T-helper 22 cell (primary cell): Measurements from ENCODE around the gene LUC7L.
"Not testable (repeated sequence)": the region's sequence is repeated elsewhere in the genome, so short reads cannot be mapped to it uniquely, and the experiment has no call there.

ENCODE experiments used
- DNase-seq: peaks from one replicate; pipeline ENCODE4 v3.0.0-alpha.2; 2020; ENCODE audit warnings: low read depth

The LUC7L gene

GRCh38 chr16:263944-264343 is 34.7 kb upstream of the LUC7L start:
- no peak for DNase-seq

DNA sequence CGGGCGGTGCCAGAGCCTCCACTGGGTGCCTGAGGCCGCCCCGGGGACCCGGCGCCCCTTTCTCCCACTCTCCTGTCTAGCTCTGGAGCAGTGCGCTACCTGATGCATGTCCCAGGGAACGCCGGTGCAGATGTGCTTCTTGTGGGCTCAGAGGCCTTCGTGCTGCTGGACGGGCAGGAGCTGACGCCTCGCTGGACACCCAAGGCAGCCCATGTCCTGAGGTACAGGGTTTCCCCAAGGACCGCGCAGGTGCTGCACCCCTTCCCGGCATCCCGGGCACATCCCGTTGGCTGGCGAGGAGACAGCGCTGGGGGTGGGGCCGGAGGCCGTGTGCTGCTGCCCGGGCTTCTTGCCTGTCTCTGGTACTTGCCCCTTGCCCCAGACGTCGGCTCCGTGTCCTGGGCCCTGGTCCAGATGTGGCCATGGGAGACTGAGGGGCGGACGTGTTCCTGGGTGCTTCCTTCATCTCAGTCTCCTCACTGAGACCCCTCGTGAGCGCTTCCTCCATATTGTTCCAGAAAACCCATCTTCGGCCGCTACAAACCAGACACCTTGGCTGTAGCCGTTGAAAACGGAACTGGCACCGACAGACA is 34.0 kb upstream of the LUC7L start:
- DNase-seq: no peak

- DNase-seq: no peak
These were observed 33.0 kb upstream of the LUC7L start for GRCh38 chr16:262121-262745.

DNA sequence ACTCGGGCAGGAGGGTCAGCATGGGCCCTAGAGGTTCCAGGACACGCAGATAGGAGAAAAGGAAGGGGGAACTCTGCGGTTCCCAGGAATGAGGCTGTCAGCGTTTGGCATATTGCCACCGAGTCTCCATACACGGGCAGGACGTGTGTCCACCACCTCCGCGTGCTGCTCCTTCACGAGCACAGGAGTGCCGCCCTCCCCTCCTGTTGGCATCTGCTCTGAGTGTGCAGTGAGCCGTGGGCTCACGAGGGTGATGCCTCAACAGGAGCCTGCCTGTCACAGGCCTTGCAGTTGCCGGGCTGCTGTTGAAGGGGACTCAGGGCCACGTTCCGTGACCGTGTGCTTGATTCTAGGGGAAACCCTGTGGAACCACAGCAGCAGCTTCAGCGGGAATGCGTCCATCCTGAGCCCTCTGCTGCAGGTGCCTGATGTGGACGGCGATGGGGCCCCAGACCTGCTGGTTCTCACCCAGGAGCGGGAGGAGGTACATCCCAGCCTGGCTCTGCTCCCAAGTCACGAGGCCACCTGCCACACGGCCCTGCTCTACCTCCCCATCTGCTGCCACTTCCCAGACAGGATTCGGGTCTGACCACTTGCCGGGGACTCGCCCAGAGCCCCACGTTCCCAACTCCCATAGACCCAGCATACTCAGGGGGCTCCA is 31.9 kb upstream of the LUC7L start:
- DNase-seq: no peak

DNA sequence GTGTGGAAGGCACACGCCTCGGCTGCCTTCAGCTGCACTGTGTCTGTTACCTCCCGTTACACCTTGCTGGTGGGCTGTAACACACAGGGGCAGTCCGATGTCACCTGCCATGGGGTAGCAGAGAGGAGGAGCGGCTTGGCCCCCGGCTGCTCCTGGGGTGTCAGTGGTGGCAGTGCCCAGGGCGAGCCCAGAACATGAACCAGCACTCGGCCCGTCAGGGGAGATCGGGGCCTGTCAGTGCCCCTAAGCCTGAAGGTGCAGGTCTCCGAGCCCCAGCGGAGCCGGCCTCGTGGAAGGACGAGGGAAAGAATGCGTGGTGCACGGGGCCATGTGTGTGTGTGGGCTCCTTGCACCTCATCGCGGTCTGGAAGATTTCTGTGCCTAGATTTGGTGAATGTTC is 31.1 kb upstream of the LUC7L start:
- no peak for DNase-seq

- no peak for DNase-seq
These were observed 30.6 kb upstream of the LUC7L start for GRCh38 chr16:259814-260253.

DNA sequence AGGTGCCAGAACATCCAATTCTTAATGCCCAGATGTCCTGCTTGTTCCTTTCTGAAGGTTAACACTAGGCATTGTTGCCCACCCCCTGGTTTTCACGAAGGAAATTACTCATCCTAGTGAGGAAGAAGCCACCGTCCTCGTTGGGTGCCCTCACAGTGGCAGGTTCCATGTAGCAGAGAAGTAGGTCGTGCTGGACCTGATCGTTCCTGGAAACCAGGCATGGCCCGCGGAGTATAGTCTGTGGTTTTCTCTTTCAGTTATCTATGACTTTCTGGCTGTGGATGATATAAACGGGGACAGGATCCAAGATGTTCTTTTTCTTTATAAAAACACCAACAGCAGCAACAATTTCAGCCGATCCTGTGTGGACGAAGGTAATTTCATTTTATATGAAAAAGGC is 30.0 kb upstream of the LUC7L start:
- no peak for DNase-seq

DNA sequence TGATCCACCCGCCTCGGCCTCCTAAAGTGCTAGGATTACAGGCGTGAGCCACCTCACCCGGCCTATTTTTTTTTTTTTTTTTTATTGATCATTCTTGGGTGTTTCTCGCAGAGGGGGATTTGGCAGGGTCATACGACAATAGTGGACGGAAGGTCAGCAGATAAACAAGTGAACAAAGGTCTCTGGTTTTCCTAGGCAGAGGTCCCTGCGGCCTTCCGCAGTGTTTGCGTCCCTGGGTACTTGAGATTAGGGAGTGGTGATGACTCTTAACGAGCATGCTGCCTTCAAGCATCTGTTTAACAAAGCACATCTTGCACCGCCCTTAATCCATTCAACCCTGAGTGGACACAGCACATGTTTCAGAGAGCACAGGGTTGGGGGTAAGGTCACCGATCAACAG is 28.8 kb upstream of the LUC7L start:
- not testable (repeated sequence) for DNase-seq

GRCh38 chr16:255183-255582 is 25.9 kb upstream of the LUC7L start:
- DNase-seq: no peak

GRCh38 chr16:254461-254860 is 25.2 kb upstream of the LUC7L start:
- no peak for DNase-seq

DNA sequence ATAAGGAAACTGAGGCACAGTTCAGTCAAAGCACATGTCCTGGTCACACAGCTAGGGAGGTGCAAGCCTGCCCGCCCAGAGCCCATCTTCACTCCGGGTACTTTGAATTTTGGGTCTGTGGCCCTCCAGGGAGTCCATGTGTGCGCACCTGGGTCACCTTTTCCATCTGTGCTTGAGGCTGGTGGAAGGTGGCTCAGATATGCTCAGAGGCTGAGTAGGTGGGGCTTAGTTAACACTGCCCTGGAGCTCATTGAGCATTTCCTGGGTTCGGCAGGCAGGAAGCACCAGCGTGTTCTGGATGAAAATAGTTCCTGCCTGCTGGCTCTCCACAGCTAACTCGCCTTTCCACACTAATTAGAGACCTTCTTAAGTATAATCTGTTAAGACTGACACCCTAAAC is 24.6 kb upstream of the LUC7L start:
- DNase-seq: no peak

DNA sequence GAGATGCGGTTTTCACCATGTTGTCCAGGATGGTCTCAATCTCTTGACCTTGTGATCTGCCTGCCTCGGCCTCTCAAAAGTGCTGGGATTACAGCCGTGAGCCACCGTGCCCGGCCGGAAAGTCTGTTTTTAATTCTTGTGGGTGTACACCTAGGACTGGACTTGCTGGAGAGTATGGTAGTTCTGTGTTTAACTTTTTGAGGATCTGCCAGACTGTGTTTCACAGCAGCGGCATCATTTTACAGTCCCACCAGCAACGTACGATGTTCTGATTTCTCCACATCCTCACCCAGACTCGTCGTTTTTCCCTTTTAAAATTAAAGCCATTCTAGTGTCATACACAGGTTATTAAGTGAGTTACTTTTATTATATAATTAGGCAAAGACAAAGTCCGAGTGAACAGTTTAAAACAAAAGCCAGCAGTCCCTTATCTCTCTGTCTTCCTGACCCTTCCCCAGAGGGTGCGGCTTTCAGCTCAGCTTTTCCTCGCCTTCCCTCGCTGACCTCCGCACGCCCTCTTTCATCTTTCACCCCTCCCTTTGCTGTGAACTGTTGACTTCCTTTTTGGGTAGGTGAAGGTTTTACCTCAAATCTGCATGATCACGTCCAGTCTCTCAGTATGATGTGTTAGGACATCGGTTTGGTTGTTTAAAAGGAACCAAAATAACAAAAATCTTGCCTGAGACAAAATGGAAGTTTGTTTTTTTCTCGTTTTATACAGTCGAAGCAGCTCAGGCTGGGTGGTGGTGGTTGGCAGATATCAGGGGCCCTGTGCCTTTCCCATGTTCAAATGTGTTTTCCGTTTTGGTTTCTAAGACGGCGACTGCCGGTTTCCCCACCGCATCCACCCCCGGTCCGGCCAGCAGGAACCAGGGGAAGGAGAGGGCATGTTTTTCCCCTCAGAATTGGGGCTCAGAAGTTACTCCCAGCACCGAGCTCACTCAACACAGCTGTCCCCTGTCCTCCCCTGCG is 23.4 kb upstream of the LUC7L start:
- no peak for DNase-seq

DNA sequence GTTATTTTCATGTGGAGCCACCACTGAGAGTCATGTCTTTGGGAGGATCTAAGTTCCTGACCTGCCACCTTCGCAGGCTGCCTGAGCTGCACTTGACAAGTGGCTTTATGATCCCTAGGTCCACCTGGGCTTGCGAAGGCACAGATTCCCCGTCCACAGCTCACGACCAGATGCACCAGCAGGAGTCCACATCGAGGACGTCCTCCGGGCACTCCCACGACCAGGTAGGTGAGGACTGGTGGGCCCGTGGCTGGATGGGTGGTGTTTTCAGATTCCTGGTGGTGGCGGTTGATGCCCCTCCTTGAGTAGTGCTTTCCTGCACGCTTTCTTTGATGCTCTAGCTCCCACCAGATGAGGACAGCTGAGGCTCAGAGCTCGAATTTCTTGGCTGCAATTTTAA is 20.2 kb upstream of the LUC7L start:
- no peak for DNase-seq

DNA sequence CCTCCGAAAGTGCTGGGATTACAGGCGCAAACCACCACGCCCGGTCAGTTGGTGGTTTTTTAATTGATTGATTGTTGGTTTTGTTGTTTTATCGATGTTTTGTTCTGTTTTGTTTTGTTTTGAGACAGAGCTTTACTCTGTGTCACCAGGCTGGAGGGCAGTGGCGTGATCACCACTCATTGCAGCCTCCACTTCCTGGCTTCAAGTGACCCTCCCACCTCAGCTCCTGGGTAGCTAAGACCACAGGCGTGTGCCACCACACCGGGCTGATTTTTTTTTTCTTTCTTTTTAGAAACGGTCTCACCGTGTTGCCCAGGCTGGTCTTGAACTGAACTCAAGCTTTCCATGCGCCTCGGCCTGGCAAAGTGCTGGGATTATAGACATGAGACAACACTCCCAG is 17.8 kb upstream of the LUC7L start:
- DNase-seq: no peak

DNA sequence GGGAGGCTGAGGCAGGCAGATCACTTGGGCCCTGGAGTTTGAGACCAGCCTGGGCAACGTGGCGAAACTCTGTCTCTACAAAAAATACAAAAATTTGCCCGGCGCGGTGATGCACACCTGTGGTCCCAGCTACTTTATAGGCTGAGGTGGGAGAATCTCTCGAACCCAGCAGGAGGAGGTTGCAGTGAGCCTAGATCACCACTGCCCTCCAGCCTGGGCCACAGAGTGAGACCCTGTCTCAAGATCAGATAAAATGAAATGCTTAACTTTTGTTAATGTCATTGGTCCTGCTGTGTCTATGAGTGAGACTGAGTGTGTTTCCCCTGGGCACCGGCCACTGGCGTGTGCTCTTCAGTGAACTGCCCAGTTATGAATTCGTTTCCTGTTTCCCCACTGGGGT is 15.9 kb upstream of the LUC7L start:
- DNase-seq: no peak

DNA sequence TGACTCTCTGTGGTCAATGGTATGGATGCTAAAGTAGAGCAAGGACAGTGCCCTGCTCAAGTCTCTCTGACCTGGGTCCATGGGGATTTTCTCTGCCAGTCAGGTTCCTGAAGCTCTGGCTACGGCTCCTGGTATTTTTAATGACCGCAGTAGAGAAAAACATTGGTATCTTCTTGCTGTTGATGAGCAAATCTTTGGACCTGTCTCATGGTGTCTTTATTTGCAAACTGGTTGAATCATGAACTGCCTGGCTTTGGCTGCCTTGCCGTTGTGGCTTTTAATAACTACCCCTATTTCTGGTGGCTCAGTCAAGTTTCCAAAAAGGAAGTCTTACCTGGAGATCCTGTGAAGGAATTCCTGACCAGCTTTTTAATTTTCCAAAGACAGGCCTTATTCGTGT is 14.1 kb upstream of the LUC7L start:
- DNase-seq: no peak

GRCh38 chr16:242281-242680 is 13.0 kb upstream of the LUC7L start:
- no peak for DNase-seq

- no peak for DNase-seq
These were observed 11.3 kb upstream of the LUC7L start for GRCh38 chr16:240559-240958.

- DNase-seq: no peak
These were observed 10.7 kb upstream of the LUC7L start for GRCh38 chr16:239948-240277.

GRCh38 chr16:234468-235305 is 5.4 kb upstream of the LUC7L start, which contains the start of gene FAM234A:
Gene FAM234A (plus strand): TSS chr16:234821. CDS start chr16:254414, 19,593 bp downstream.
- DNase-seq: peak; percentile 89

GRCh38 chr16:230949-231348 is 1.7 kb upstream of the LUC7L start:
- no peak for DNase-seq

DNA sequence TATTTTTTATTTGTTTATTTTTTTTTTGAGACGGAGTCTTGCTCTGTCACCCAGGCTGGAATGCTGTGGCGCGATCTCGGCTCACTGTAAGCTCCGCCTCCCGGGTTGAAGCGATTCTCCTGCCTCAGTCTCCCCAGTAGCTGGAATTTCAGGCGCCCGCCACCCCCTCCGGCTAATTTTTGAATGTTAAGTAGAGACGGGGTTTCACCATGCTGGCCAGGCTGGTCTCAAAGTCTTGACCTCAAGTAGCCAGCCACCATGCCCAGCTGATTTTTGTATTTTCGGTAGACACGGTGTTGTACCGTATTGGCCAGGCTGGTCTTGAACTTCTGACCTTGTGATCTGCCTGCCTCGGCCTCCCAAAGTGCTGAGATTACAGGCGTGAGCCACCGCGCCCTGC is 1.1 kb upstream of the LUC7L start:
- not testable (repeated sequence) for DNase-seq
